Skeletal muscle cell (primary cell): ENCODE measurements around the gene PLXNB3.
"Not testable (repeated sequence)": the region's sequence is repeated elsewhere in the genome, so short reads cannot be mapped to it uniquely, and the experiment has no call there.

Experiments used
- DNase-seq: peaks from one replicate; pipeline ENCODE4 v3.0.0-alpha.2; 2010; ENCODE audit warnings: low read depth
- H3K4me3 ChIP-seq: 2 replicates; pipeline ENCODE4 v1.5.1; 2011; ENCODE audit warnings: low read depth, mild to moderate bottlenecking, control low read depth, low read length, moderate library complexity

Gene PLXNB3

DNA sequence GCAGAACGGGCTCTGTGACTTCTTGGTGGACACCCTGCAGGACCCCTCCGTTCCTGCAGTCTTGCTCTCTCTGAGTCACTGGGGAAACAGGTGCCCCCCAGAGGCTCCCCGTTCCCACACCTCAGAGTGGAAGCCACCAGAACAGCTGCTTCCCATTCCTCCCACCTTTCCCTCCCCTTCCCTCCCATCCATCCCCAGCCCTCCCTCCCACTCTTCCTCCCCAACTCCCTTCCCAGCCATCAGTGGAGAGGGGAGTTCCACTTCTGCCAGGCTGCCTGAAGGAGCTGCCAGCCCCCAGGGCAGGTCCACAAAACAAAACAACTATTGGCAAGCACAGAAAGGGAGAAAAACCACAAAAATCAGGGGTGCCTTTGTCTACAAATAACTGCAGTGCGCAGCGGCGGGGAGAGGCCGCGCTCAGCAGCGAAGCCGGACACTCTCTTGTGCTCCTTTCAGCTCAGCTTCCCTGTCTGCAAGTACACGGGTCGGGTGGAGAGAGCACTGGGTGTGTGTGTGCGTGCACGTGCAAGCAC lies 38.5 kb downstream of the PLXNB3 start:
- no peak for DNase-seq
- H3K4me3 ChIP-seq, result no peak overlapping the region

GRCh38 chrX:153803211-153804099 lies 39.4 kb downstream of the PLXNB3 start:
- DNase-seq, result no peak
- no peak overlapping the region for H3K4me3 ChIP-seq

DNA sequence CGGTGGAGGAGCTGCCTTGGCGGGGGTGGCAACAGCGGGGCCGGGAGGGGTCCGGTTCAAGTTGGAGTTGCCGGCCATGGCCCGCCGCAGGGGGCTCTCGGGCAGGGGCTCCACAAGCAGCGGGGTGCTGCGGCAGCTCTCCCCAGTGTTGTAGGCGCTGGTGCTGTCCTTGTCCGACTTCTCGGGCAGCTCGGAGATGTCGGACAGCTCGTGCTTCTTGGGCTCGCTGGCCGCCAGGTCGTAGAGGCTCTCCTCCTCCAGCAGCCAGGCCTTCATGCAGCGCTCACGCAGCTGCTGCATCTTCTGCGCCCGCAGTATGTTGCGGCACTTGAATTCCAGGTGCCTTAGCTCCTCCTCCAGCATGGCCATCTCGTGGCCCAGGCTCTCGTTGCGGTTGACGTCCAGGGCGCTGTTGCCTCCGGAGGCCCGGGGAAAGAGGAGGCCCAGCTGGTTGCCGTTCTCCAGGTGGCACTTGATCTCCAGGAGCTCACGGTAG lies 40.1 kb downstream of the PLXNB3 start:
- no peak overlapping the region for H3K4me3 ChIP-seq
- DNase-seq, result no peak

- DNase-seq, result no peak
- H3K4me3 ChIP-seq, result no peak overlapping the region
These were observed 40.6 kb downstream of the PLXNB3 start for GRCh38 chrX:153804621-153805020.

GRCh38 chrX:153805436-153805835 lies 41.4 kb downstream of the PLXNB3 start:
- H3K4me3 ChIP-seq, result no peak overlapping the region
- DNase-seq, result no peak

GRCh38 chrX:153806999-153807575 lies 43.0 kb downstream of the PLXNB3 start:
- H3K4me3 ChIP-seq, result no peak overlapping the region
- DNase-seq, result no peak

GRCh38 chrX:153807976-153808375 lies 43.9 kb downstream of the PLXNB3 start:
- no peak for DNase-seq
- no peak overlapping the region for H3K4me3 ChIP-seq

GRCh38 chrX:153812220-153812619 lies 48.2 kb downstream of the PLXNB3 start:
- DNase-seq, result no peak
- H3K4me3 ChIP-seq, result no peak overlapping the region

GRCh38 chrX:153813161-153813560 lies 49.1 kb downstream of the PLXNB3 start:
- H3K4me3 ChIP-seq, result no peak overlapping the region
- no peak for DNase-seq

DNA sequence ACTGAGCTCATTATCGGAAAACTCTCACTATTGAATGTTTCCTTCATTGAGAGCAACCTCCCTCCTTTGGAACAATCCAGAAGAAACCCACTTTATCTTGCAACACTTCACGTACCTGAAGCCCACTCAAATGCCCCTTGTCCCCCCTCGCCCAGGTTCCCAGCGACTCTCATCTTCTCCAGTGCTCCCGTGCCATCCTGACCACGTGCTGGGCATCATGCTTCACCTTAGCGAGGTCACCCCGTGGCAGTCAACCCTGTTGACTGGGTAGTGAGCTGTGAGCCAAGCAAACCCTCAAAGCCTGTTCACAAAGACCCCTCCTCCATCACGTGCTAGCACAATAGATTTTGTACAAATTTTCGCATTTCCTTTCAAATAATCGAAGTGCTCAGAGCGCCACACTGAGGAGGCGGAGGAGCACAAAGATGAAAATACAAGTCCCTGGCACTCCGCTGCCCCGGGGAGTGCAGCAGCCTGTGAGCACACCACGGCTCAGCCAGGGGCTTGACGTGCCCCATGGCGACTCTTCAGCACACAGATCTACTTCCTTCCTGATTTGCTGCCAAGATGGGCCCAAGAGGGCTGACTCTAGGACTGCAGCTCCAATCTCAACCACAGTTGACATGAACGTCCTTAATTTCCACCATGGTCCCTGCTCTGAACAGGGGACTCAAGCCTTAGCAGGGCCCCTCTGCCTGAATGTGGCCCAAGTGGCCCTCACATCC lies 50.7 kb downstream of the PLXNB3 start:
- DNase-seq, result no peak
- no peak overlapping the region for H3K4me3 ChIP-seq

DNA sequence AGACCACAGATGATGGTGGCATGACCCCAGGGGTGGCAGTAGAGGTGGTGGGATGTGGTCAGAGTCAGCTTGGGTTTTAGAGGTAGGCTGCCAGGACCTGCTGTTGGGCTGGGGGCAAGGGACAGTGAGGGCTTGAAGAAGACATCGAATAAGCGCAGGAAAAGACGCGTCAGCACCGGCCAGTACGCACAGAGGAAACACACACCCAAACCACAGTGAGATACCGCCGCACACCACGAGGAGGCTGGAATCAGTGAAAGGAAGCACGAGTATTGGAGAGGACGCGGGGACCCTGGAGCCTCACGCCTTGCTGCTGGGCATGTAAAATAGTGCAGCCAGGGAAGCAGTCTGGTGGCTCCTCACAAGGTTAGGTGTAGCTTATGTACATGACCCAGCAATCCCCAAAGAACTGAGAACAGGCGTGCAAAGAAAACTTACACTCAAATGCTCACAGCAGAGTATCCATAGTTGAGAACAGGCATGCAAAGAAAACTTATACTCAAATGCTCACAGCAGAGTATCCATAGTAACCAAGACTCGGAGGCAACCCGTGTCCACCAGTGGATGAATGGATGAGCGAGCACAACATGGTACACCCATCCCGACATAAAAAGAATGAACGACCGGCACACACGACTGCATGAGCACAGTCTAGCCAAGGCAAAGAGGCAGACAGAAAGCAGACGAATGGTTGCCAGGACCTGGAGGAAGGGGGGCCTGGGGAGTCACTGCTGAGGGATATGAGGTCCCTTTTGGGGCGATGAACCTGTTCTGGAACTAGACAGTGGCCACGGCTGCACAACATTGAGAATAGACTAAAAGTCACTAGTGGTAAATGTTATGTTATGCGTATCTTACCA lies 53.0 kb downstream of the PLXNB3 start:
- no peak for DNase-seq
- no peak overlapping the region for H3K4me3 ChIP-seq

DNA sequence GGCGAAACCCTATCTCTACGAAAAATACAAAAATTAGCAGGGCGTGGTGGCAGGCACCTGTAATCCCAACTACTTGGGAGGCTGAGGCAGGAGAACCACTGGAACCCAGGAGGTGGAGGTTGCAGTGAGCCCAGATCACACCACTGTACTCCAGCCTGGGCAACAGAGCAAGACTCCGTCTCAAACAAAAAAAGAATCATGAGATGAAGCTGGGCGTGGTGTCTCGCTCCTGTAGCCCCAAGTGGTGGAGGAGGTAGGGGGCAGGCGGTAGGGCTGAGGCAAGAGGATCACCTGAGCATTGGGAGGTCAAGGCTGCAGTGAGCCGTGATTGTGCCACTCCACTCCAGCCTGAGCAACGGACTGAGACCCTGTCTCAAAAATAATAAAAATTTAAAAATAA lies 54.0 kb downstream of the PLXNB3 start:
- DNase-seq, H3K4me3 ChIP-seq: not testable (repeated sequence)

DNA sequence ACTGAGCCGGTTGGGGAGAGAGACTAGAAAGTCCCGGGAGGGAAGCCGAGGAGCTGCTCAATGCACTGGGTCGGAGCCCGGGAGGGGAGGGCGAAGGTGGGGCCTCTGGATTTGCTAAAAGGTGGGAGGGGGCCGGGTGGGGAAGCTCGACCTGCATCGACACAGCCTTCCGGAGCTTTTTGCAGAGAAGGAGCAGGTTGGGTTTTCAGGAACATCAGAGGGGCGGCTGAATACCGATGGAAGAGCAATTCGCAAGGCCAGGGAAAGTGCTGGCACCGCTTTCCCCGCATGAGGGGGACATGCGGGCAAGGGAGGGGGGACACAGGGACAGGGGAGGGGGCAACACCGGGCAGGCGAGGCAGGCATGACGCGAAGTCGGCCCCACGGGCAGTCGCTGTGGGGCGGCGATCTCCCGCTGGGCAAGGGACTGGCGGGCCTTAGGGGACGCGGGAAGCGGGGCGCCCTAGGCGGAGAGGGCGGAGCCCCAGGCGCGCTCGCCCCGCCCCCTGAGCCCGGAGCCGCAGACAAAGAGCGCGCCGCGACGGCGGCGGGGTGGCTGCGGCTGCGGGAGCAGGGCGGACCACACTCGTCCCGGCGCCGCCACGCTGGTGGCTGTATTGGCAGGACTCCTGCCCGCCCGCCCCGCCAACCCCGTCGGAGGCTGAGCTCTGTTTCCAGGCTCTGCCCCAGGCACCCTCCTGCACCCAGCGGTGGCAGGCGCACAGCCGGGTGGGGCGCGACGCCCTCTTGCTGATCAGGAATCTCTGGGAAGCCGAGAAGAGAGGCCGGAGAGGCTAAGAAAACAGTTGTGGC lies 54.7 kb downstream of the PLXNB3 start:
- H3K4me3 ChIP-seq, result peak overlapping the region; percentile 32
- no peak for DNase-seq

- H3K4me3 ChIP-seq, result peak overlapping the region; percentile 32
- DNase-seq, result no peak
These were observed 55.5 kb downstream of the PLXNB3 start for GRCh38 chrX:153819384-153820040.

GRCh38 chrX:153820601-153821000 lies 56.6 kb downstream of the PLXNB3 start:
- H3K4me3 ChIP-seq, result no peak overlapping the region
- DNase-seq, result no peak

DNA sequence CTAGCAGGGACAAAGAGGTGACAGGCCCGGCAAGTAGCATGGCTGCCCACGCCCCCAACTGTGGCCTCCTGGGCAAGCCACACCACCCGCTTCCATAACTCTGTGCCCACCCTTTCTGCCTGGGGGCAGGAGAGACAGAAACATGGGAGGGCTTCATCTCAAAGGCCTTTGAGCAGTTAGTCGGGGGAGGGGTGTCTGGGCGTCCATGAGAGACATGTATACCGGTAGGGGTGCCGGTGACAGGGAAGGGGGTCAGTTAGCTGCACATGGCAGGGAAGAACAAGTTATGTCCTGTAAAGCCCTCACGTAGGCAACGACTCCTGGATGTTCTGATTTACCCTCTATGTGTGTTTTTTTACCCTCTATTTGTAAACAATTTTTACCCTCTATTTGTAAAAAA lies 57.0 kb downstream of the PLXNB3 start:
- H3K4me3 ChIP-seq, result no peak overlapping the region
- DNase-seq, result no peak

GRCh38 chrX:153824348-153824747 lies 60.3 kb downstream of the PLXNB3 start:
- H3K4me3 ChIP-seq, result no peak overlapping the region
- DNase-seq, result no peak

DNA sequence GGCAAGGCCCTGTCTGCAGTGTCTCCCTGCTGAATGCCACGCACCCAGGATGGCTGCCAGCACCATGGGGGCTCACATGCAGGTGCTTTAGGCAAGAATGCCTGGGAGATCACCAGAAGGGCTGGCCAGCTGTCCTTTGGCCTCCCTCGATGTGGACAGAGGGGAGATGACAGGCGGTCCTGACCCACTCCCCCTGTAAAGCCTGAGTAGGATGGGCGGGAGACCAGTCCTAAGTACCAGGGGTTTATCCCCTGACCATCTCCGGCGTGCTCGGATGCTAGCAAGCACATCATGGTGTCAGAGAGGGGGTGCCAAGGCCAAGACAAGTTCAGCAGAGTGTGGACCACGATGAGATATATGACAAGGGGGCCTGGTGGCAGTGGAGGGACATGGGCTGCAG lies 61.0 kb downstream of the PLXNB3 start:
- no peak for DNase-seq
- no peak overlapping the region for H3K4me3 ChIP-seq
